HFFc6 (cell line): ENCODE results near the gene DISP3. TPM values are rescaled to one million over a fixed set of nuclear protein-coding genes. Genes with fewer than 3 reads are reported as not detected.

Experiments used
- DNase-seq: peaks from one replicate; pipeline ENCODE4 v3.0.0-alpha.2; 2018
- H3K27ac Mint-ChIP-seq: 2 replicates; pipeline ENCODE4 v1.8.0; 2020; ENCODE audit warnings: mild to moderate bottlenecking, mixed read lengths
- H3K27me3 Mint-ChIP-seq: 2 replicates; pipeline ENCODE4 v1.8.0; 2021; ENCODE audit warnings: mild to moderate bottlenecking, moderate library complexity, mixed read lengths; ENCODE audit not compliant: insufficient read depth
- H3K36me3 Mint-ChIP-seq: 2 replicates; pipeline ENCODE4 v1.8.0; 2021; ENCODE audit warnings: low read depth, mixed read lengths
- H3K4me1 Mint-ChIP-seq: 2 replicates; pipeline ENCODE4 v1.8.0; 2020; ENCODE audit warnings: low read depth, mixed read lengths
- H3K4me3 Mint-ChIP-seq: 2 replicates; pipeline ENCODE4 v1.8.0; 2020; ENCODE audit warnings: mild to moderate bottlenecking, moderate library complexity, mixed read lengths
- H3K9me3 Mint-ChIP-seq: 2 replicates; pipeline ENCODE4 v1.8.0; 2020; ENCODE audit warnings: mild to moderate bottlenecking, mixed read lengths
- CTCF ChIP-seq: fragments of 200-600 bp; sonication (generic); IDR thresholded peaks from 2 replicates; pipeline ENCODE4 v1.5.0; 2021; ENCODE audit warnings: antibody characterized with exemption, mild to moderate bottlenecking
- total RNA-seq, 6 experiments: library from RNA; stranded (reverse); fragmentation: NEBNext Ultra II Directional; extraction: Animal tissue kit (Norgen Biotek cat#: 25700); gene quantifications; 2 replicates in 1 of 6; 3 replicates in 5 of 6; pipeline ENCODE4 v1.2.3, GENCODE V29; 2021

DISP3 gene
- total RNA-seq, 6 experiments from 2014 or later: not detected

- no peaks in the 10 kb centered on the region for H3K4me1 Mint-ChIP-seq
- no peaks in the 10 kb centered on the region for H3K9me3 Mint-ChIP-seq
- no peak for TF ChIP-seq CTCF
- H3K36me3 Mint-ChIP-seq: no peaks in the 10 kb centered on the region
- peaks cover 62% of the 10 kb centered on the region for H3K27me3 Mint-ChIP-seq
- DNase-seq: no peak
- H3K27ac Mint-ChIP-seq: no peak overlapping the region
- H3K4me3 Mint-ChIP-seq: no peak overlapping the region
These were observed 20.1 kb upstream of the DISP3 start for GRCh38 chr1:11458811-11459275.

- peaks cover 43% of the 10 kb centered on the region for H3K27me3 Mint-ChIP-seq
- H3K4me3 Mint-ChIP-seq: no peak overlapping the region
- no peak overlapping the region for H3K27ac Mint-ChIP-seq
- DNase-seq: no peak
- no peaks in the 10 kb centered on the region for H3K4me1 Mint-ChIP-seq
- no peaks in the 10 kb centered on the region for H3K36me3 Mint-ChIP-seq
- no peak for TF ChIP-seq CTCF
- no peaks in the 10 kb centered on the region for H3K9me3 Mint-ChIP-seq
These were observed 17.3 kb upstream of the DISP3 start for GRCh38 chr1:11461531-11462137.

GRCh38 chr1:11462224-11462923 lies 16.6 kb upstream of the DISP3 start:
- TF ChIP-seq CTCF: no peak
- Mint-ChIP-seq H3K4me1 (no peaks in the 10 kb centered on the region), H3K9me3 (no peaks in the 10 kb centered on the region), H3K27ac (no peak overlapping the region), H3K27me3 (peaks cover 42% of the 10 kb centered on the region), H3K4me3 (no peak overlapping the region), H3K36me3 (no peaks in the 10 kb centered on the region)
- no peak for DNase-seq

- no peak overlapping the region for H3K4me3 Mint-ChIP-seq
- no peak overlapping the region for H3K27ac Mint-ChIP-seq
- H3K27me3 Mint-ChIP-seq: peaks cover 36% of the 10 kb centered on the region
These were observed 15.8 kb upstream of the DISP3 start for GRCh38 chr1:11463177-11463576.

GRCh38 chr1:11465307-11465706 lies 13.6 kb upstream of the DISP3 start:
- TF ChIP-seq CTCF: no peak
- no peaks in the 10 kb centered on the region for H3K36me3 Mint-ChIP-seq
- DNase-seq: no peak
- H3K4me1 Mint-ChIP-seq: no peaks in the 10 kb centered on the region
- no peaks in the 10 kb centered on the region for H3K9me3 Mint-ChIP-seq
- H3K27ac Mint-ChIP-seq: no peak overlapping the region
- peaks cover 40% of the 10 kb centered on the region for H3K27me3 Mint-ChIP-seq
- H3K4me3 Mint-ChIP-seq: no peak overlapping the region

More at GRCh38 chr1:11463177-11463576, 15.8 kb upstream of the DISP3 start:
- no peaks in the 10 kb centered on the region for H3K9me3 Mint-ChIP-seq
- DNase-seq: no peak
- H3K4me1 Mint-ChIP-seq: no peaks in the 10 kb centered on the region
- TF ChIP-seq CTCF: no peak
- no peaks in the 10 kb centered on the region for H3K36me3 Mint-ChIP-seq
